ENCODE data around the gene MICALL1.

- no peak for TF ChIP-seq CTCF (IDR thresholded peaks at IDR 0.05)
- TF ChIP-seq ZFX (IDR thresholded peaks at IDR 0.05; ENCODE audit: borderline replicate concordance), result no peak
Observed at GRCh38 chr22:37970864-37971263, 64.8 kb downstream of the MICALL1 start.
